Neural progenitor cell (in vitro differentiated cells): ENCODE data around the gene GSE1. TPM values are rescaled to one million over a fixed set of nuclear protein-coding genes. Genes with fewer than 3 reads are reported as not detected.

ENCODE experiments used
- DNase-seq: peaks from one replicate; pipeline ENCODE4 v3.0.0-alpha.2; 2016; ENCODE audit warnings: low spot score
- H2AFZ ChIP-seq: fragments of 200-600 bp; sonication (generic); replicated peaks from 2 replicates; pipeline ENCODE4 v1.6.1; 2016; ENCODE audit warnings: antibody characterized with exemption
- H3F3A ChIP-seq: fragments of 200-600 bp; sonication (generic); 2 replicates; pipeline ENCODE4 v1.6.1; 2016; ENCODE audit warnings: antibody characterized with exemption, low read depth
- H3K27ac ChIP-seq: fragments of 200-600 bp; sonication (generic); 2 replicates; pipeline ENCODE4 v1.5.1; 2016; ENCODE audit warnings: mild to moderate bottlenecking
- H3K27me3 ChIP-seq: fragments of 200-600 bp; sonication (generic); 2 replicates; pipeline ENCODE4 v1.6.1; 2016; ENCODE audit warnings: mild to moderate bottlenecking, moderate library complexity
- H3K36me3 ChIP-seq: fragments of 200-600 bp; sonication (generic); 2 replicates; pipeline ENCODE4 v1.5.1; 2016
- H3K4me1 ChIP-seq: fragments of 200-600 bp; sonication (generic); 2 replicates; pipeline ENCODE4 v1.6.1; 2016; ENCODE audit warnings: mixed run types
- H3K4me2 ChIP-seq: fragments of 200-600 bp; sonication (generic); 2 replicates; pipeline ENCODE4 v1.6.1; 2016
- H3K4me3 ChIP-seq: fragments of 200-600 bp; sonication (generic); 2 replicates; pipeline ENCODE4 v1.5.1; 2016
- H3K79me2 ChIP-seq: fragments of 200-600 bp; sonication (generic); 2 replicates; pipeline ENCODE4 v1.6.1; 2016; ENCODE audit warnings: low read depth
- H3K9ac ChIP-seq: fragments of 200-600 bp; sonication (generic); 2 replicates; pipeline ENCODE4 v1.6.1; 2016
- H3K9me3 ChIP-seq: fragments of 200-600 bp; sonication (generic); 2 replicates; pipeline ENCODE4 v1.5.1; 2016; ENCODE audit warnings: low read depth
- H4K20me1 ChIP-seq: fragments of 200-600 bp; sonication (generic); 2 replicates; pipeline ENCODE4 v1.6.1; 2016; ENCODE audit warnings: low read depth
- H3K27ac Mint-ChIP-seq: 3 replicates; pipeline ENCODE4 v1.8.0; 2021; ENCODE audit warnings: mixed read lengths
- H3K27me3 Mint-ChIP-seq: 2 replicates; pipeline ENCODE4 v1.8.0; 2022; ENCODE audit warnings: low read depth, mild to moderate bottlenecking, inconsistent platforms, moderate library complexity, mixed read lengths; ENCODE audit not compliant: insufficient read depth
- H3K36me3 Mint-ChIP-seq: 3 replicates; pipeline ENCODE4 v1.8.0; 2021; ENCODE audit warnings: mixed read lengths
- H3K4me1 Mint-ChIP-seq: 3 replicates; pipeline ENCODE4 v1.8.0; 2021; ENCODE audit warnings: mixed read lengths
- H3K4me3 Mint-ChIP-seq: 3 replicates; pipeline ENCODE4 v1.8.0; 2021; ENCODE audit warnings: mild to moderate bottlenecking, moderate library complexity, mixed read lengths
- H3K9me3 Mint-ChIP-seq: 3 replicates; pipeline ENCODE4 v1.8.0; 2020; ENCODE audit warnings: mixed read lengths
- EZH2 ChIP-seq: fragments of 200-600 bp; sonication (generic); IDR thresholded peaks from 2 replicates; pipeline ENCODE4 v1.6.1; 2017; ENCODE audit warnings: antibody characterized with exemption, mild to moderate bottlenecking, moderate library complexity
- EZH2phosphoT487 ChIP-seq: fragments of 200-600 bp; sonication (generic); IDR thresholded peaks from 2 replicates; pipeline ENCODE4 v1.6.1; 2017; ENCODE audit warnings: antibody characterized with exemption
- total RNA-seq: library from RNA; depleted of rRNA; stranded (reverse); fragments of >200 nt; gene quantifications from 2 replicates; pipeline ENCODE4 v1.2.3, GENCODE V29; 2015; ENCODE audit warnings: low replicate concordance
- TF ChIP-seq, protein P1 (sequence below): fragments of 200-600 bp; sonication (generic); IDR thresholded peaks from 2 replicates; pipeline ENCODE4 v1.5.1; 2017; ENCODE audit warnings: antibody characterized with exemption, mild to moderate bottlenecking

The GSE1 gene
- total RNA-seq, 1 donor from 2014 or later, result 7.7 TPM

DNA sequence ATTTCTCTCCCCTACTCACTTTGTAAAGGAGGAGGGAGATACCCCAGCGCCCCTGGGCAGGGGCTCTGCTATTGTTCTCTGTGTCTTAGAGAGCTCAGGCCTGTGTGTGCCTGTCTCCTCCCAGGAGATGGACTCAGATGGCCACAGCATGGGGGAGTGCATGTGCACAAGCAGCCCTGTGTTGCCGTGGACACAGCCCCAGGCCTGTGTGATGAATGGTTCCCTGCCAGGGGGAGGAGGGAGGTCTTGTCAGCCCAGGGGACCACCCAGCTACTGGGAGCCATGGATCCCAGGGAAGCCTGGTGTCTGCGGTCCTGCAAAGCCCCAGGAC, 49.3 kb downstream of the GSE1 start:
- H3K4me3 Mint-ChIP-seq, result peak overlapping the region; percentile 71
- no peak overlapping the region for H3K9ac ChIP-seq
- H3K27ac Mint-ChIP-seq, result peak overlapping the region; percentile 86
- no peaks in the 10 kb centered on the region for H3K36me3 ChIP-seq
- H3K79me2 ChIP-seq, result no peaks in the 10 kb centered on the region
- peaks cover 43% of the 10 kb centered on the region for H3K36me3 Mint-ChIP-seq
- peak overlapping the region; percentile 90 for H3K27ac ChIP-seq
- peaks cover 28% of the 10 kb centered on the region for H3K4me1 Mint-ChIP-seq
- peaks cover 13% of the 10 kb centered on the region for H3K27me3 Mint-ChIP-seq
- H3K9me3 Mint-ChIP-seq, result no peaks in the 10 kb centered on the region
- H3K4me1 ChIP-seq, result peaks cover 27% of the 10 kb centered on the region
- peaks cover 14% of the 10 kb centered on the region for H4K20me1 ChIP-seq
- no peaks in the 10 kb centered on the region for H3K9me3 ChIP-seq
- H3K27me3 ChIP-seq, result no peaks in the 10 kb centered on the region
- peak overlapping the region; percentile 75 for H3K4me2 ChIP-seq
- no peak overlapping the region for H2AFZ ChIP-seq
- H3K4me3 ChIP-seq, result peak overlapping the region; percentile 15
- DNase-seq, result peak; percentile 92
- H3F3A ChIP-seq, result peaks cover 33% of the 10 kb centered on the region
- TF ChIP-seq EZH2 (no peak), EZH2phosphoT487 (no peak)
- TF ChIP-seq, protein P1, sequence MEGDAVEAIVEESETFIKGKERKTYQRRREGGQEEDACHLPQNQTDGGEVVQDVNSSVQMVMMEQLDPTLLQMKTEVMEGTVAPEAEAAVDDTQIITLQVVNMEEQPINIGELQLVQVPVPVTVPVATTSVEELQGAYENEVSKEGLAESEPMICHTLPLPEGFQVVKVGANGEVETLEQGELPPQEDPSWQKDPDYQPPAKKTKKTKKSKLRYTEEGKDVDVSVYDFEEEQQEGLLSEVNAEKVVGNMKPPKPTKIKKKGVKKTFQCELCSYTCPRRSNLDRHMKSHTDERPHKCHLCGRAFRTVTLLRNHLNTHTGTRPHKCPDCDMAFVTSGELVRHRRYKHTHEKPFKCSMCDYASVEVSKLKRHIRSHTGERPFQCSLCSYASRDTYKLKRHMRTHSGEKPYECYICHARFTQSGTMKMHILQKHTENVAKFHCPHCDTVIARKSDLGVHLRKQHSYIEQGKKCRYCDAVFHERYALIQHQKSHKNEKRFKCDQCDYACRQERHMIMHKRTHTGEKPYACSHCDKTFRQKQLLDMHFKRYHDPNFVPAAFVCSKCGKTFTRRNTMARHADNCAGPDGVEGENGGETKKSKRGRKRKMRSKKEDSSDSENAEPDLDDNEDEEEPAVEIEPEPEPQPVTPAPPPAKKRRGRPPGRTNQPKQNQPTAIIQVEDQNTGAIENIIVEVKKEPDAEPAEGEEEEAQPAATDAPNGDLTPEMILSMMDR, result no peak

DNA sequence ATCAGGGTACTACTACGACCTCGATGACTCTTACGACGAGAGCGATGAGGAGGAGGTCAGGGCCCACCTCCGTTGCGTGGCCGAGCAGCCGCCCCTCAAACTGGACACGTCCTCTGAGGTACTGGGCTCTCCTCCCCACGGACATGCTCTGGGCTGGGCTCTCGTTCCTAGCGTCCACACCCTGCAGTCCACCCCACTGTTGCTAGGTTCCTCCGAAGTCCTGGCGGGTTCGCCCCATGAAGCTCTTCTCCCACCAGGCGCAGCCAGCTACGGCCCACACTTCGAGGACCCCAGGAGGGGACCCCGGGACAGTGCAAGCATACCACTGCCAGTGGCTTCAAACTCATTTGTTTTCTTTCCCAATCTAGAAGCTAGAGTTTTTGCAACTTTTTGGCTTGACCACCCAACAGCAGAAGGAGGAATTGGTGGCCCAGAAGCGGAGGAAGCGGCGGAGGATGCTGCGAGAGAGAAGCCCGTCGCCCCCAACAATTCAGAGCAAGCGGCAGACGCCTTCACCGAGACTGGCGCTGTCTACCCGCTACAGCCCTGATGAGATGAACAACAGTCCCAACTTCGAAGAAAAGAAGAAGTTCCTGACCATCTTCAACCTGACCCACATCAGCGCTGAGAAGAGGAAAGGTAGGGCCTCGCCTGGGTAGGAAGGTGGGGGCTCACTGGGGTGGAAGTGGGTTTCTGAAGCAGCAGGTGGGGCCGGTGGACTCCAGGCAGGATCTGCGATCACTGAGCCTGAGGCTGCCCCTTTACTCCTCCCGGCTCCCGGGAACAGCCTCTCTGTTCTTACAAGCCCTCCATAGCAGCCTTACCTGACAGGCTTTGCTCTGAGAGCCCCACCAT, 50.1 kb downstream of the GSE1 start:
- TF ChIP-seq EZH2phosphoT487 (no peak), EZH2 (no peak)
- TF ChIP-seq, protein P1, result no peak
- no peak overlapping the region for H3K27ac Mint-ChIP-seq
- Histone ChIP-seq H3K4me2 (peak overlapping the region; percentile 75), H3K36me3 (no peaks in the 10 kb centered on the region), H3K27me3 (no peaks in the 10 kb centered on the region), H3K79me2 (no peaks in the 10 kb centered on the region), H2AFZ (no peak overlapping the region), H3K4me3 (peak overlapping the region; percentile 15), H3K9ac (no peak overlapping the region), H3K4me1 (peaks cover 27% of the 10 kb centered on the region), H3K27ac (peak overlapping the region; percentile 90), H3K9me3 (no peaks in the 10 kb centered on the region), H3F3A (peaks cover 33% of the 10 kb centered on the region), H4K20me1 (peaks cover 14% of the 10 kb centered on the region)
- DNase-seq, result no peak
- peak overlapping the region; percentile 67 for H3K4me3 Mint-ChIP-seq
- no peaks in the 10 kb centered on the region for H3K9me3 Mint-ChIP-seq
- H3K4me1 Mint-ChIP-seq, result peaks cover 28% of the 10 kb centered on the region
- H3K27me3 Mint-ChIP-seq, result peaks cover 13% of the 10 kb centered on the region
- H3K36me3 Mint-ChIP-seq, result peaks cover 45% of the 10 kb centered on the region

DNA sequence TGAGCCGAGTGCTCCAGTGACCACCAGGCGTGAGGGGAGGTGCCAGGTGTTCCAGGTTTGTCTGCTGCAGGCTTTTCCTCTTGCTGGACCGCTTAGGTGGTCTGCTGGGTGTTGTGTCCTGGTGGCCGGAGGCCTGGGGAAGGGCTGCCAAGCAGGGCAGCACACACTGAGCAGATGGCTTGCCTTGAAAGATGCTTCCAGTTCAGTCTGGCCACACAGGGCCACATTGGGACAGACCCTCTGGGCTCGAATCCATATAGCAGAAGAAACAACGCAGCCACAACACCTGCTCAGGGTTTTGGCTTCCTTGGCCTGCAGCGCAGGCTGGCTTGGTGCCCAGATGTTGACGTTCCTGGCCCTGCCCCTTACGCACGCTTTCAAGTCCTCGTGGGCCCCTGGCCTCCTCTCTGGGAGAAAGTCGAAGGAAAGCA, 50.8 kb downstream of the GSE1 start:
- no peaks in the 10 kb centered on the region for H3K9me3 ChIP-seq
- H4K20me1 ChIP-seq, result peaks cover 14% of the 10 kb centered on the region

More for the DNA sequence above, 50.8 kb downstream of the GSE1 start:
- no peaks in the 10 kb centered on the region for H3K9me3 Mint-ChIP-seq
- H2AFZ ChIP-seq, result no peak overlapping the region
- H3K9ac ChIP-seq, result no peak overlapping the region
- TF ChIP-seq, protein P1, result no peak
- TF ChIP-seq EZH2phosphoT487, result no peak
- no peak for TF ChIP-seq EZH2
- H3K79me2 ChIP-seq, result no peaks in the 10 kb centered on the region
- H3K4me3 Mint-ChIP-seq, result no peak overlapping the region
- peaks cover 27% of the 10 kb centered on the region for H3K4me1 ChIP-seq
- H3K36me3 Mint-ChIP-seq, result peaks cover 45% of the 10 kb centered on the region
- no peak overlapping the region for H3K4me3 ChIP-seq
- no peaks in the 10 kb centered on the region for H3K27me3 ChIP-seq
- no peak for DNase-seq
- H3K36me3 ChIP-seq, result no peaks in the 10 kb centered on the region
- H3F3A ChIP-seq, result peaks cover 31% of the 10 kb centered on the region
- no peak overlapping the region for H3K4me2 ChIP-seq
- peak overlapping the region; percentile 69 for H3K27ac Mint-ChIP-seq
- H3K4me1 Mint-ChIP-seq, result peaks cover 28% of the 10 kb centered on the region
- no peak overlapping the region for H3K27ac ChIP-seq
- H3K27me3 Mint-ChIP-seq, result peaks cover 15% of the 10 kb centered on the region
